ENCODE measurements around the gene SLFNL1. TPM values are rescaled to one million over a fixed set of nuclear protein-coding genes. Genes with fewer than 3 reads are reported as not detected.
A peak's percentile ranks its signal among the peaks of the same experiment; 100 is the strongest.

Gene SLFNL1
- total RNA-seq, 1 experiment from 2014 or later = 0.18 TPM

- Histone ChIP-seq H3K27me3 (replicated peaks; ENCODE audit: control insufficient read depth, insufficient read depth, low read length) (no peaks in the 10 kb centered on the region), H3K9me3 (no peaks in the 10 kb centered on the region), H3K4me1 (peaks cover 66% of the 10 kb centered on the region), H3K4me3 (ENCODE audit: low read depth, low read length) (no peak overlapping the region), H3K36me3 (ENCODE audit: control insufficient read depth, insufficient read depth, low read length) (no peaks in the 10 kb centered on the region)
- ChIA-PET CTCF (interaction anchor here (0.7 kb wide), 1 partner anchor 117 kb away, joined by 4 read pairs; no protein-coding TSS in a partner anchor), POLR2A (no interaction called here)
- H3K27me3 Mint-ChIP-seq (ENCODE audit: insufficient read depth, unreplicated experiment) = no peaks in the 10 kb centered on the region
- intact Hi-C loops (cut with micrococcal nuclease; ENCODE audit: unreplicated experiment) = loop anchor here (1.0 kb wide), 1 partner anchor 115 kb away; the partner anchor contains the start of gene CITED4
- peak; percentile 57 to 63 for DNase-seq
- no peak for TF ChIP-seq CTCF (IDR thresholded peaks at IDR 0.05; ENCODE audit: insufficient read depth in 1 of 2, low read depth in 1 of 2, low read length in 1 of 2, severe bottlenecking in 1 of 2, unreplicated experiment in 1 of 2)
- peak overlapping the region; percentile 94 for H3K27ac Mint-ChIP-seq (ENCODE audit: unreplicated experiment)
- peaks cover 25% of the 10 kb centered on the region for H3K36me3 Mint-ChIP-seq (ENCODE audit: insufficient read depth, unreplicated experiment)
- H3K9me3 Mint-ChIP-seq (ENCODE audit: unreplicated experiment) = no peaks in the 10 kb centered on the region
- H3K4me1 Mint-ChIP-seq (ENCODE audit: low read depth, unreplicated experiment) = peaks cover 50% of the 10 kb centered on the region
- no TSS peak for BruUV-seq (replicated peaks)
- H3K4me3 Mint-ChIP-seq (ENCODE audit: unreplicated experiment) = peak overlapping the region; percentile 57
Observed at GRCh38 chr1:40976952-40977690, 44.4 kb downstream of the SLFNL1 start.

GRCh38 chr1:40974945-40975344, 46.6 kb downstream of the SLFNL1 start:
- intact Hi-C loops (cut with micrococcal nuclease; ENCODE audit: unreplicated experiment) = no loop called here
- no peaks in the 10 kb centered on the region for H3K27me3 ChIP-seq (replicated peaks; ENCODE audit: control insufficient read depth, insufficient read depth, low read length)
- ChIA-PET CTCF (no interaction called here), POLR2A (no interaction called here)
- H3K4me3 ChIP-seq (ENCODE audit: low read depth, low read length) = no peak overlapping the region
- H3K4me1 ChIP-seq = peaks cover 53% of the 10 kb centered on the region
- DNase-seq = peak; percentile 28 to 44
- H3K4me3 Mint-ChIP-seq (ENCODE audit: unreplicated experiment) = no peak overlapping the region
- TF ChIP-seq CTCF (IDR thresholded peaks at IDR 0.05; ENCODE audit: insufficient read depth in 1 of 2, low read depth in 1 of 2, low read length in 1 of 2, severe bottlenecking in 1 of 2, unreplicated experiment in 1 of 2) = no peak
- no peaks in the 10 kb centered on the region for H3K27me3 Mint-ChIP-seq (ENCODE audit: insufficient read depth, unreplicated experiment)
- peak overlapping the region; percentile 86 for H3K27ac Mint-ChIP-seq (ENCODE audit: unreplicated experiment)
- no TSS peak for BruUV-seq (replicated peaks)
- H3K9me3 ChIP-seq = no peaks in the 10 kb centered on the region
- H3K4me1 Mint-ChIP-seq (ENCODE audit: low read depth, unreplicated experiment) = peaks cover 37% of the 10 kb centered on the region
- no peaks in the 10 kb centered on the region for H3K36me3 ChIP-seq (ENCODE audit: control insufficient read depth, insufficient read depth, low read length)
- H3K36me3 Mint-ChIP-seq (ENCODE audit: insufficient read depth, unreplicated experiment) = peaks cover 16% of the 10 kb centered on the region
- H3K9me3 Mint-ChIP-seq (ENCODE audit: unreplicated experiment) = no peaks in the 10 kb centered on the region

GRCh38 chr1:40973912-40974311, 47.6 kb downstream of the SLFNL1 start:
- ChIA-PET POLR2A (no interaction called here), CTCF (no interaction called here)
- Histone ChIP-seq H3K9me3 (no peaks in the 10 kb centered on the region), H3K4me1 (peaks cover 49% of the 10 kb centered on the region), H3K36me3 (ENCODE audit: control insufficient read depth, insufficient read depth, low read length) (no peaks in the 10 kb centered on the region), H3K27me3 (replicated peaks; ENCODE audit: control insufficient read depth, insufficient read depth, low read length) (no peaks in the 10 kb centered on the region), H3K4me3 (ENCODE audit: low read depth, low read length) (no peak overlapping the region)
- no TSS peak for BruUV-seq (replicated peaks)
- no peak for TF ChIP-seq CTCF (IDR thresholded peaks at IDR 0.05; ENCODE audit: insufficient read depth in 1 of 2, low read depth in 1 of 2, low read length in 1 of 2, severe bottlenecking in 1 of 2, unreplicated experiment in 1 of 2)
- H3K36me3 Mint-ChIP-seq (ENCODE audit: insufficient read depth, unreplicated experiment) = peaks cover 11% of the 10 kb centered on the region
- H3K4me3 Mint-ChIP-seq (ENCODE audit: unreplicated experiment) = peak overlapping the region; percentile 20
- DNase-seq = no peak
- intact Hi-C loops (cut with micrococcal nuclease; ENCODE audit: unreplicated experiment) = no loop called here
- peak overlapping the region; percentile 86 for H3K27ac Mint-ChIP-seq (ENCODE audit: unreplicated experiment)
- H3K27me3 Mint-ChIP-seq (ENCODE audit: insufficient read depth, unreplicated experiment) = no peaks in the 10 kb centered on the region
- no peaks in the 10 kb centered on the region for H3K9me3 Mint-ChIP-seq (ENCODE audit: unreplicated experiment)
- H3K4me1 Mint-ChIP-seq (ENCODE audit: low read depth, unreplicated experiment) = peaks cover 37% of the 10 kb centered on the region

Data from Caco-2 (cell line).